Stimulated activated CD8-positive, alpha-beta memory T cell treated with anti-CD3 and anti-CD28 coated beads, Interleukin-4, amount 100 ng/mL, for 4 hours (primary cell): Measurements from ENCODE around the gene RAB3IP.
"Not testable (repeated sequence)": the region's sequence is repeated elsewhere in the genome, so short reads cannot be mapped to it uniquely, and the experiment has no call there.

ENCODE experiments used
- DNase-seq, 2 donors: peaks; one replicate each; pipeline ENCODE4 v3.0.0-alpha.2; 2020; ENCODE audit warnings: low read depth in 2 of 2, low spot score in 1 of 2

The RAB3IP gene

GRCh38 chr12:69756088-69756755, 17.6 kb downstream of the RAB3IP start:
- no peak for DNase-seq

- no peak for DNase-seq
Observed at GRCh38 chr12:69758105-69758504, 19.4 kb downstream of the RAB3IP start.

GRCh38 chr12:69759581-69759980, 20.9 kb downstream of the RAB3IP start:
- DNase-seq: not testable (repeated sequence)

GRCh38 chr12:69765515-69765914, 26.9 kb downstream of the RAB3IP start:
- no peak for DNase-seq

GRCh38 chr12:69766260-69766659, 27.6 kb downstream of the RAB3IP start:
- DNase-seq: no peak

GRCh38 chr12:69779928-69780327, 41.3 kb downstream of the RAB3IP start:
- no peak for DNase-seq

- no peak for DNase-seq
Observed at GRCh38 chr12:69783365-69783764, 44.7 kb downstream of the RAB3IP start.

GRCh38 chr12:69789351-69789750, 50.7 kb downstream of the RAB3IP start:
- no peak for DNase-seq

GRCh38 chr12:69792533-69792932, 53.9 kb downstream of the RAB3IP start:
- no peak for DNase-seq

GRCh38 chr12:69807101-69807897, 68.6 kb downstream of the RAB3IP start:
- DNase-seq: not testable (repeated sequence)

- DNase-seq: no peak
Observed at GRCh38 chr12:69810870-69811498, 72.3 kb downstream of the RAB3IP start.

- no peak for DNase-seq
Observed at GRCh38 chr12:69816082-69816481, 77.4 kb downstream of the RAB3IP start.

- no peak for DNase-seq
Observed at GRCh38 chr12:69821032-69821455, 82.4 kb downstream of the RAB3IP start.

- DNase-seq: no peak
Observed at GRCh38 chr12:69821456-69822159, 82.9 kb downstream of the RAB3IP start.

- DNase-seq: no peak
Observed at GRCh38 chr12:69822201-69822860, 83.7 kb downstream of the RAB3IP start.

- DNase-seq: no peak
Observed at GRCh38 chr12:69824028-69824427, 85.4 kb downstream of the RAB3IP start.

- no peak for DNase-seq
Observed at GRCh38 chr12:69824966-69825560, 86.4 kb downstream of the RAB3IP start, which contains the start of gene MYRFL. Gene MYRFL, plus strand, starts transcription at chr12:69825227. Its CDS starts 291 bp downstream, at chr12:69825518.

- DNase-seq: no peak
Observed at GRCh38 chr12:69828897-69829296, 90.2 kb downstream of the RAB3IP start.

- no peak for DNase-seq
Observed at GRCh38 chr12:69833696-69834095, 95.0 kb downstream of the RAB3IP start.

- no peak for DNase-seq
Observed at GRCh38 chr12:69834147-69834546, 95.5 kb downstream of the RAB3IP start.
